GM12865 (cell line): ENCODE measurements around the gene CTTNBP2.

Experiments
- DNase-seq: peaks from one replicate; pipeline ENCODE4 v3.0.0; 2010; ENCODE audit warnings: low read depth
- H3K4me3 ChIP-seq: 2 replicates; pipeline ENCODE4 v1.5.1; 2011; ENCODE audit warnings: mild to moderate bottlenecking, low read depth, low read length, control low read depth
- CTCF ChIP-seq: IDR thresholded peaks from 2 replicates; pipeline ENCODE4 v1.5.1; 2011; ENCODE audit warnings: low read length, control low read depth, low read depth, inconsistent platforms; ENCODE audit not compliant: insufficient read depth; ENCODE audit errors: missing control alignments

The CTTNBP2 gene

GRCh38 chr7:117888627-117889026 lies 15.4 kb upstream of the CTTNBP2 start:
- no peak overlapping the region for H3K4me3 ChIP-seq
- no peak for TF ChIP-seq CTCF
- no peak for DNase-seq

GRCh38 chr7:117882594-117882993 lies 9.4 kb upstream of the CTTNBP2 start:
- no peak for DNase-seq
- no peak overlapping the region for H3K4me3 ChIP-seq
- no peak for TF ChIP-seq CTCF

GRCh38 chr7:117876761-117877160 lies 3.5 kb upstream of the CTTNBP2 start:
- no peak for TF ChIP-seq CTCF
- no peak overlapping the region for H3K4me3 ChIP-seq
- DNase-seq: no peak

GRCh38 chr7:117875566-117875965 lies 2.3 kb upstream of the CTTNBP2 start:
- peak; percentile 7 for DNase-seq
- no peak for TF ChIP-seq CTCF
- H3K4me3 ChIP-seq: no peak overlapping the region

GRCh38 chr7:117874191-117874700 lies 1.0 kb upstream of the CTTNBP2 start:
- DNase-seq: no peak
- H3K4me3 ChIP-seq: no peak overlapping the region
- TF ChIP-seq CTCF: no peak

- no peak overlapping the region for H3K4me3 ChIP-seq
- DNase-seq: no peak
- no peak for TF ChIP-seq CTCF
Observed at GRCh38 chr7:117872561-117873309, 506 bp downstream of the CTTNBP2 start.

GRCh38 chr7:117871778-117872538 lies 1.3 kb downstream of the CTTNBP2 start:
- no peak overlapping the region for H3K4me3 ChIP-seq
- no peak for DNase-seq
- no peak for TF ChIP-seq CTCF
